ENCODE measurements around the gene STX11. TPM values are rescaled to one million over a fixed set of nuclear protein-coding genes. Genes with fewer than 3 reads are reported as not detected.

Gene STX11
- total and polyA plus RNA-seq, 10 of the 15 experiments (the other 5 are each of a cell fraction or from before 2014, with no cell fraction given) = 0.66 to 38.1 (median 19.8) TPM

GRCh38 chr6:144123421-144123820 lies 26.9 kb upstream of the STX11 start:
- H3K4me1 ChIP-seq (ENCODE audit: control insufficient read depth, insufficient read depth, low read length) = no peaks in the 10 kb centered on the region
- no peak overlapping the region for H3K27ac ChIP-seq (ENCODE audit: control insufficient read depth, insufficient read depth)
- no peaks in the 10 kb centered on the region for H3K27me3 ChIP-seq (replicated peaks in 1 of 2; ENCODE audit: control insufficient read depth in 2 of 2, insufficient read depth in 2 of 2, low read length in 1 of 2)
- POLR2A ChIA-PET = interaction anchor here (0.9 to 1.4 kb wide), 2 partner anchors 28 to 93 kb away, joined by 3 to 10 read pairs; partner anchors contain the start of gene STX11
- H3K79me2 ChIP-seq (ENCODE audit: control insufficient read depth, insufficient read depth, low read length) = no peaks in the 10 kb centered on the region
- FAIRE-seq (no peak), DNase-seq (ENCODE audit: low read depth, low spot score) (no peak), ATAC-seq (no peak)
- no peaks in the 10 kb centered on the region for H4K20me1 ChIP-seq (ENCODE audit: control insufficient read depth, insufficient read depth)
- H3K9ac ChIP-seq (ENCODE audit: control insufficient read depth, insufficient read depth, low read length) = no peak overlapping the region
- CTCF ChIA-PET = interaction anchor here (0.7 to 3.1 kb wide), 13 partner anchors 9 to 358 kb away, joined by 3 to 14 read pairs (median 5); partner anchors contain the start of gene STX11
- no peak overlapping the region for H3K4me3 ChIP-seq
- RAD21 ChIA-PET (ENCODE audit: unreplicated experiment) = interaction anchor here (0.6 to 1.6 kb wide), 9 partner anchors 8 to 100 kb away, joined by 3 to 10 read pairs (median 4); no protein-coding TSS in a partner anchor
- no peak for TF ChIP-seq HDAC2 (IDR thresholded peaks at IDR 0.05)
- TF ChIP-seq MTA2 (IDR thresholded peaks at IDR 0.05; ENCODE audit: low read depth) = no peak
- TF ChIP-seq IKZF2 (IDR thresholded peaks at IDR 0.05) = no peak
- TF ChIP-seq, protein P1, sequence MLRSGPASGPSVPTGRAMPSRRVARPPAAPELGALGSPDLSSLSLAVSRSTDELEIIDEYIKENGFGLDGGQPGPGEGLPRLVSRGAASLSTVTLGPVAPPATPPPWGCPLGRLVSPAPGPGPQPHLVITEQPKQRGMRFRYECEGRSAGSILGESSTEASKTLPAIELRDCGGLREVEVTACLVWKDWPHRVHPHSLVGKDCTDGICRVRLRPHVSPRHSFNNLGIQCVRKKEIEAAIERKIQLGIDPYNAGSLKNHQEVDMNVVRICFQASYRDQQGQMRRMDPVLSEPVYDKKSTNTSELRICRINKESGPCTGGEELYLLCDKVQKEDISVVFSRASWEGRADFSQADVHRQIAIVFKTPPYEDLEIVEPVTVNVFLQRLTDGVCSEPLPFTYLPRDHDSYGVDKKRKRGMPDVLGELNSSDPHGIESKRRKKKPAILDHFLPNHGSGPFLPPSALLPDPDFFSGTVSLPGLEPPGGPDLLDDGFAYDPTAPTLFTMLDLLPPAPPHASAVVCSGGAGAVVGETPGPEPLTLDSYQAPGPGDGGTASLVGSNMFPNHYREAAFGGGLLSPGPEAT (IDR thresholded peaks at IDR 0.05; ENCODE audit: low read depth) = no peak
- TF ChIP-seq BCL11A (IDR thresholded peaks at IDR 0.05; ENCODE audit: low read depth, low read length) = no peak
- TF ChIP-seq PAX8 (IDR thresholded peaks at IDR 0.05) = no peak
- no peak for TF ChIP-seq SUZ12 (IDR thresholded peaks at IDR 0.05; ENCODE audit: unreplicated experiment)
- no peak for TF ChIP-seq BHLHE40 (IDR thresholded peaks at IDR 0.05; ENCODE audit: borderline replicate concordance in 1 of 2, low read depth in 2 of 2, low read length in 1 of 2)
- no peak for TF ChIP-seq ZNF622 (IDR thresholded peaks at IDR 0.05)
- intact Hi-C loops (cut with micrococcal nuclease; ENCODE audit: unreplicated experiment) = no loop called here
- H3K4me2 ChIP-seq (ENCODE audit: control insufficient read depth, insufficient read depth) = no peak overlapping the region
- SMC1A ChIA-PET (ENCODE audit: uncharacterized antibody, unreplicated experiment) = interaction anchor here (0.7 to 3.4 kb wide), 12 partner anchors 9 to 95 kb away, joined by 4 to 14 read pairs (median 6); no protein-coding TSS in a partner anchor
- no TSS peak for BruUV-seq (replicated peaks)
- in situ Hi-C loops (cut with MboI) = no loop called here
- H2AFZ ChIP-seq (ENCODE audit: control insufficient read depth, low read depth, low read length) = no peak overlapping the region
- no peaks in the 10 kb centered on the region for H3K9me3 ChIP-seq (replicated peaks; ENCODE audit: control insufficient read depth, insufficient read depth, low read length)
- H3K36me3 ChIP-seq (ENCODE audit: control insufficient read depth in 2 of 2, insufficient read depth in 2 of 2, low read length in 1 of 2) = no peaks in the 10 kb centered on the region
- WGBS (ENCODE audit: insufficient coverage, insufficient replicate concordance, low lambda C conversion rate, missing lambda C conversion rate) = 50% methylated on average over 2 of the region's 2 CpGs

All from GM12878 (cell line).